GM12865 (cell line): ENCODE results near the gene MAP3K21.

ENCODE experiments used
- DNase-seq: peaks from one replicate; pipeline ENCODE4 v3.0.0; 2010; ENCODE audit warnings: low read depth
- H3K4me3 ChIP-seq: 2 replicates; pipeline ENCODE4 v1.5.1; 2011; ENCODE audit warnings: mild to moderate bottlenecking, low read depth, low read length, control low read depth
- TF ChIP-seq, protein P1 (sequence below): IDR thresholded peaks from 2 replicates; pipeline ENCODE4 v1.5.1; 2011; ENCODE audit warnings: low read length, control low read depth, low read depth, inconsistent platforms; ENCODE audit not compliant: insufficient read depth; ENCODE audit errors: missing control alignments

MAP3K21 gene

DNA sequence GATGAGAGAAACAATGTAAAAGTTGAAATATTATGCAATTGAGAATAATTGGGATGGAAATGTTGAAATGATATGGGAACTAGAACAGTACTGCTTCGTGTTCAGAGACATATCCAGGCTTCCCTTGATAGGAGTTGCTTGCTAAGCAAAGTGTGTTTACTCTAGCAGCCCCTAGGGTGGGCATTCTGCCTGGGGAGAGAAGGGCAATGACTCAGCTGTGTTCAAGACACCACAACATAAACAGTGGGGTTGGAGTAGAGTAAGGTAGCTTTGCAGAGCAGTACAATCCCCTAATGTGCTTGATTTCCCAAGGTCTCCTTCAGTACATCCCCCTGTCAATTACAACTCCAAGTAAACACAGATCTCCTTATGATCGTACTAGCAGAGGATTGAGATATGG, 27.2 kb upstream of the MAP3K21 start:
- TF ChIP-seq, protein P1, sequence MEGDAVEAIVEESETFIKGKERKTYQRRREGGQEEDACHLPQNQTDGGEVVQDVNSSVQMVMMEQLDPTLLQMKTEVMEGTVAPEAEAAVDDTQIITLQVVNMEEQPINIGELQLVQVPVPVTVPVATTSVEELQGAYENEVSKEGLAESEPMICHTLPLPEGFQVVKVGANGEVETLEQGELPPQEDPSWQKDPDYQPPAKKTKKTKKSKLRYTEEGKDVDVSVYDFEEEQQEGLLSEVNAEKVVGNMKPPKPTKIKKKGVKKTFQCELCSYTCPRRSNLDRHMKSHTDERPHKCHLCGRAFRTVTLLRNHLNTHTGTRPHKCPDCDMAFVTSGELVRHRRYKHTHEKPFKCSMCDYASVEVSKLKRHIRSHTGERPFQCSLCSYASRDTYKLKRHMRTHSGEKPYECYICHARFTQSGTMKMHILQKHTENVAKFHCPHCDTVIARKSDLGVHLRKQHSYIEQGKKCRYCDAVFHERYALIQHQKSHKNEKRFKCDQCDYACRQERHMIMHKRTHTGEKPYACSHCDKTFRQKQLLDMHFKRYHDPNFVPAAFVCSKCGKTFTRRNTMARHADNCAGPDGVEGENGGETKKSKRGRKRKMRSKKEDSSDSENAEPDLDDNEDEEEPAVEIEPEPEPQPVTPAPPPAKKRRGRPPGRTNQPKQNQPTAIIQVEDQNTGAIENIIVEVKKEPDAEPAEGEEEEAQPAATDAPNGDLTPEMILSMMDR = no peak
- no peak for DNase-seq
- no peak overlapping the region for H3K4me3 ChIP-seq

DNA sequence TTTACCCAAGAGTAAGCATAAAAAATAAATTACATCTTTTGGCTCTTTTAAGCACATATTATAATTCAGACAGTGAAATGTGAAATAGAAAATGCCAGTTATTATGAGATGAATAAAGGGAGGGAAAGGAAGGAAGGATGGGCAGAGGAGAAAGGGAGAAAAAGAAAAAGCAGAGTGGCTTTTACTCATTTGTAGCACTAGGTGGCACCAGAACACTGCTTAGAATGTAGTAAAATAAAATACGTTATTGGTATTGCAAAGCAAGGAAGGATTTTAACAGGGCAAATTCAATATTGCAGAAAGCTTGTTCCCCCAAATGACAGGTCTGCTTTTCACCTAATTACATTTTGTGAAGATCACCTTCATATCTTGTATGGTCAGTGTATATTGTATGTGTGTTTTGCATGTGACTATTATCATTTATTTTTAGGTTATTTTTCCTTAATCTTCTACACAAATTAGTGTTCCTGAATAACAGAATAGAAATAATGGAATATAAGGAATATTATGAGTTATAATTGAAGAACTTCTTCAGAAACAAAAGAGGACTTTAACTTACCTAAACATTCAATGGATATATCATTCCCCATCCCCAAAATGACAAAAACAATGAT, 22.9 kb upstream of the MAP3K21 start:
- DNase-seq = peak; percentile 22
- no peak overlapping the region for H3K4me3 ChIP-seq
- TF ChIP-seq, protein P1 = peak; percentile 66

DNA sequence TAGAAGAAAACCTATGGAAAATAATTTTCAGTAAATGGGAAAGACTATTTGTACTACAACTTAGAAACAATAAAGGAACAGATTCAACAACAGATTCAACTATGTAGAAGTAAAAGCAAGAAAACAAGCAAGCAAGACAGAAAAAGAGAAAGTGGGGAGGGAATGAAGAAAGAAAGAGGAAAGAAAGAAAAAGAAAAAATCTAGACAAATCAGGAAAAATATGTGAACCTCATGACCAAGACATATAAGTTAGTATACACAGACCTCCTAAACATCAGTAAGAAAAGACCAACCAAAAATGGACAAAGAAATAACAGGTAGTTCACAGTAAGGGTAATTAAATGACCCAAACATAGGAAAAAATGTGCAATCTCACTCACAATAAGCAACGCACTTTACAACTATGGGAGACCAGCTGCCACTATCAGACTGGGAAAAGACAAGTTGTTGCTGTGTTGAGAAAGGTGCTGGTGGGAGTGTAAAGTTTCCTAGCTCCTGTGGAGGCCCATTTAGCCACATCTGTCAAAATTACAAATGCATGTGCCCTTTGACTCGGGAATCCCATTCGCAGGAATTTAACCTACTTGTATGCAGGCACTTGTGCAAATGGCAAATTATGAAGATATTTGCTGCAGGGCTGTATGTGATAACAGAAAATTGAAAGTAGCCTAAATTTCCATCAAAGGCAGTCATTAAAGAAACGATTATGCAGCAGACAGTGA, 13.9 kb upstream of the MAP3K21 start:
- DNase-seq = no peak
- TF ChIP-seq, protein P1 = no peak
- no peak overlapping the region for H3K4me3 ChIP-seq

DNA sequence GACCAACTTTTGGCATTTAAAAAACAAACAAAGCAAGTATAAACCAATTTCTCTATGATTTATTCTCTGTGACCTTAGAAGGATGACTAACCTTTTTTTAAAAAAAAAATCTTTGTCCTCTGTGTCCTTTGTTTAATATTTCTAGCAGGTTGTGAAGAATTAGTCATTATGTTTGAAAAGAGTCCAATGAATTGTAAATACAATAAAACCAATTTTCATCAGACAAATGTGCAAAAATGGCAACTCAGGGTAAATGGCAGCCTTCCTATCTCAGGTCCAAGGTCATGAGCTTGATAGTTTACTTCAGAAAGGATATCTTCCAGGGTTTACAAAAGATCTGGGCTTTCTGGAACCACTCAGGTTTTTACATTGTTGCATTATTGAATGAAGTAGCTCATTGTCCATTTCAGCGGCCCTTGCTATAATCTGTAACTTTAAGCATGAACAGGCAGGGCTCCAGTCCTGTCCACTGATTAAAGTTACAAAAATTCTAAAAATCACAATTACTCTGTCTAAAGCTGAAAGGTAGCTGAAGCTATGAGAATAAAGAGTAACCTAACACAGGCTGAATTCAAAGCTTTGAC, 11.7 kb upstream of the MAP3K21 start:
- no peak overlapping the region for H3K4me3 ChIP-seq
- no peak for DNase-seq
- TF ChIP-seq, protein P1 = no peak

DNA sequence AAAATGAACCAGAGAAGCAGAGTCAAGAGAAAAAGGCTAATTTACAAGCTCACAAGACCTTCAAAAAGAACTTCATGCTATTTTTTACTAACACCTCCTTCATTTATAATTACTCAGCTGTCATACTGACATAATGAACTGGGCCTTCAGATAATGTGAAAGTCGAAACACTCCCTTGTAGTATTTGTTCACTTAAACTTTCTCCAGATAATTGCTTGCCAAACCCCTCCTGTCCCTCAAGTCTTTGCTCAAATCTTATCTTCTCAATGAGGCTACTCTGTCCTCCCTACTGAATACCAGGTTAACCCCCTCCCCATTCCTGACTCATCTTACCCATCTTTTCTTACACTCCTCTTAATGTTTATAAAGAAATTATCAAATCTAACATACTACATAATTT, 11.1 kb upstream of the MAP3K21 start:
- no peak overlapping the region for H3K4me3 ChIP-seq
- no peak for DNase-seq
- TF ChIP-seq, protein P1 = no peak

DNA sequence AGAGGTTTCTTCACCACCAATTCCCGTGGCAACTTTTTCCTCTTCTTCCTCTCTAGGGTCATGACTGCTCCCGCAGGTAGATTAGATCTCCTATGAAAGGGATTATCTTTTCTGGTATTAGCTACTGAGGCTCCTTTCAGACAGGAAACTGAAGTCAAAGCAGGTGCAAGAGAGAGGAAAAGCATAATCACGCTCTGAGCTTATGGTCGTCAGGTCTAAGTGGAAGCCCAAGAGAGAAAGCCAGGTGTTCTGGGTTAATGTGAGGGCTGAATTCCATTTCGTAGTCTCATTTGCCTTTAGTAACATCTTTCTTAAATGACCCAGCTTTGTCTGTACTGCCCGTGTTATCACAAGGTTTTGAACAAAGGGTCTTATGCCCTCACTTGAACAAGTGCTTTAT, 8.3 kb upstream of the MAP3K21 start:
- TF ChIP-seq, protein P1 = no peak
- no peak overlapping the region for H3K4me3 ChIP-seq
- no peak for DNase-seq

DNA sequence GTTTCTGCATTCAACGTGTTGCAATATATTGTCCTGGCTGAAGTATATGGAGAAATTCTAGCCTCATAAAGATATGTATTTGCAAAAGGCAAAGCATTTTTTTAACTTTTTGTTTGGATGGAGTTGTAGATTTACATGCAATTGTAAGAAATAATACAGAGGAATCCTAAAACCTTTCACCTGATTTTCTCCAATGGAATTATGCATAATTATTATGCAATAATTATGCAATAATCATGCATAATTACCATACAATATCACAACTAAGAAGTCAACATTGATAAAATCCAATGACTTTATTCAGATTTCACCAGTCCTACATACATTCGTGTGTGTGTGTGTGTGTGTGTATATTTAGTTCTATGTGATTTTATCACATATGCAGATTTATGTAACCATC, 7.5 kb upstream of the MAP3K21 start:
- TF ChIP-seq, protein P1 = no peak
- DNase-seq = no peak
- no peak overlapping the region for H3K4me3 ChIP-seq
